OCI-LY1 (cell line): ENCODE measurements around the gene RTTN.

Source experiments
- H2AFZ ChIP-seq: fragments of 200-600 bp; sonication (generic), shearing (Covaris generic); 2 replicates; pipeline ENCODE4 v1.6.0; 2014; ENCODE audit warnings: antibody characterized with exemption, mild to moderate bottlenecking, low read length
- H3F3A ChIP-seq: fragments of 200-600 bp; sonication (generic), shearing (Covaris generic); 2 replicates; pipeline ENCODE4 v1.6.0; 2014; ENCODE audit warnings: mild to moderate bottlenecking, antibody characterized with exemption, low read length, moderate library complexity; ENCODE audit not compliant: insufficient read depth
- H3K27ac ChIP-seq: fragments of 200-600 bp; sonication (generic); 2 replicates; pipeline ENCODE4 v1.5.1; 2014; ENCODE audit warnings: low read length, mixed run types, mild to moderate bottlenecking, low read depth; ENCODE audit not compliant: poor library complexity, severe bottlenecking
- H3K27me3 ChIP-seq: fragments of 200-600 bp; sonication (generic); 2 replicates; pipeline ENCODE4 v1.6.0; 2014; ENCODE audit warnings: antibody characterized with exemption, mild to moderate bottlenecking, low read length, moderate library complexity; ENCODE audit not compliant: insufficient read depth
- H3K36me3 ChIP-seq: fragments of 200-600 bp; sonication (generic); 2 replicates; pipeline ENCODE4 v1.6.1; 2014; ENCODE audit warnings: mild to moderate bottlenecking, antibody characterized with exemption, low read length, moderate library complexity, mixed read lengths; ENCODE audit not compliant: insufficient read depth
- H3K4me1 ChIP-seq: fragments of 200-600 bp; sonication (generic); 2 replicates; pipeline ENCODE4 v1.5.1; 2014; ENCODE audit warnings: mild to moderate bottlenecking, low read length, moderate library complexity; ENCODE audit not compliant: insufficient read depth, severe bottlenecking
- H3K4me2 ChIP-seq: fragments of 200-600 bp; sonication (generic), shearing (Covaris generic); 2 replicates; pipeline ENCODE4 v1.6.1; 2014; ENCODE audit warnings: low read length
- H3K4me3 ChIP-seq: fragments of 200-600 bp; sonication (generic); 2 replicates; pipeline ENCODE4 v1.5.1; 2014; ENCODE audit warnings: low read length, low read depth, mild to moderate bottlenecking, mixed read lengths; ENCODE audit not compliant: poor library complexity, severe bottlenecking
- H3K79me2 ChIP-seq: fragments of 200-600 bp; shearing (Covaris generic); 2 replicates; pipeline ENCODE4 v1.6.1; 2016; ENCODE audit warnings: mixed run types, low read length, mixed read lengths; ENCODE audit not compliant: insufficient read depth
- H3K9ac ChIP-seq: fragments of 200-600 bp; sonication (generic), shearing (Covaris generic); 2 replicates; pipeline ENCODE4 v1.6.1; 2014; ENCODE audit warnings: mild to moderate bottlenecking, low read length, mixed read lengths
- H3K9me2 ChIP-seq: fragments of 200-600 bp; sonication (generic), shearing (Covaris generic); 2 replicates; pipeline ENCODE4 v1.6.1; 2014; ENCODE audit warnings: low read depth, mild to moderate bottlenecking, low read length, mixed read lengths
- H3K9me3 ChIP-seq: fragments of 200-600 bp; shearing (Covaris generic); 2 replicates; pipeline ENCODE4 v1.6.1; 2014; ENCODE audit warnings: low read length, mixed read lengths
- H4K20me1 ChIP-seq: fragments of 200-600 bp; sonication (generic), shearing (Covaris generic); 2 replicates; pipeline ENCODE4 v1.6.0; 2016; ENCODE audit warnings: mild to moderate bottlenecking, low read length; ENCODE audit not compliant: insufficient read depth
- CTCF ChIP-seq: fragments of 200-600 bp; sonication (generic), shearing (Covaris generic); IDR thresholded peaks from 2 replicates; pipeline ENCODE4 v1.5.1; 2017; ENCODE audit warnings: mild to moderate bottlenecking, antibody characterized with exemption, low read length, moderate library complexity, mixed read lengths
- EZH2 ChIP-seq: fragments of 200-600 bp; sonication (generic), shearing (Covaris generic); IDR thresholded peaks from 2 replicates; pipeline ENCODE4 v1.8.0; 2017; ENCODE audit warnings: borderline replicate concordance, mixed run types, mild to moderate bottlenecking, antibody characterized with exemption, low read length, moderate library complexity, mixed read lengths

RTTN gene

GRCh38 chr18:69957747-69958146 is 247.7 kb downstream of the RTTN start:
- Histone ChIP-seq H3F3A (no peaks in the 10 kb centered on the region), H3K27me3 (no peaks in the 10 kb centered on the region), H3K27ac (no peak overlapping the region), H3K4me2 (no peak overlapping the region), H4K20me1 (no peaks in the 10 kb centered on the region), H3K9ac (no peak overlapping the region), H3K9me3 (no peaks in the 10 kb centered on the region), H3K4me3 (no peak overlapping the region), H2AFZ (no peak overlapping the region), H3K36me3 (no peaks in the 10 kb centered on the region), H3K79me2 (no peaks in the 10 kb centered on the region), H3K4me1 (peaks cover 13% of the 10 kb centered on the region), H3K9me2 (no peaks in the 10 kb centered on the region)
- TF ChIP-seq EZH2, result no peak
- no peak for TF ChIP-seq CTCF

GRCh38 chr18:69956665-69957620 is 248.5 kb downstream of the RTTN start:
- no peak for TF ChIP-seq EZH2
- TF ChIP-seq CTCF, result no peak
- H2AFZ ChIP-seq, result no peak overlapping the region
- peaks cover 13% of the 10 kb centered on the region for H3K4me1 ChIP-seq
- H4K20me1 ChIP-seq, result no peaks in the 10 kb centered on the region
- no peaks in the 10 kb centered on the region for H3K79me2 ChIP-seq
- H3K4me3 ChIP-seq, result no peak overlapping the region
- H3K27me3 ChIP-seq, result no peaks in the 10 kb centered on the region
- no peak overlapping the region; the same call in 1 of the 2 replicates for H3K4me2 ChIP-seq
- H3K9ac ChIP-seq, result no peak overlapping the region
- no peaks in the 10 kb centered on the region for H3F3A ChIP-seq
- no peak overlapping the region for H3K27ac ChIP-seq
- H3K9me2 ChIP-seq, result no peaks in the 10 kb centered on the region
- no peaks in the 10 kb centered on the region for H3K9me3 ChIP-seq
- H3K36me3 ChIP-seq, result no peaks in the 10 kb centered on the region

GRCh38 chr18:69956057-69956456 is 249.4 kb downstream of the RTTN start:
- no peak overlapping the region for H3K9ac ChIP-seq
- no peaks in the 10 kb centered on the region for H3K27me3 ChIP-seq
- H3K4me1 ChIP-seq, result peaks cover 13% of the 10 kb centered on the region
- H3K4me3 ChIP-seq, result no peak overlapping the region
- H3K79me2 ChIP-seq, result no peaks in the 10 kb centered on the region
- H3K4me2 ChIP-seq, result no peak overlapping the region
- no peaks in the 10 kb centered on the region for H3K9me2 ChIP-seq
- TF ChIP-seq EZH2 (no peak), CTCF (no peak)
- H4K20me1 ChIP-seq, result no peaks in the 10 kb centered on the region
- H2AFZ ChIP-seq, result no peak overlapping the region
- no peaks in the 10 kb centered on the region for H3K9me3 ChIP-seq
- no peaks in the 10 kb centered on the region for H3K36me3 ChIP-seq
- no peaks in the 10 kb centered on the region for H3F3A ChIP-seq
- H3K27ac ChIP-seq, result no peak overlapping the region
